Neuron (in vitro differentiated cells): ENCODE measurements around the gene ECEL1.

ENCODE experiments used
- H2AFZ ChIP-seq: one replicate; pipeline ENCODE4 v1.6.1; 2013; ENCODE audit warnings: low read depth, mild to moderate bottlenecking, inconsistent platforms, low read length, moderate library complexity
- H3K27me3 ChIP-seq: one replicate; pipeline ENCODE4 v1.6.1; 2013; ENCODE audit warnings: low read length; ENCODE audit not compliant: insufficient read depth
- H3K36me3 ChIP-seq: one replicate; pipeline ENCODE4 v1.6.1; 2013; ENCODE audit warnings: low read length; ENCODE audit not compliant: insufficient read depth
- H3K4me1 ChIP-seq: one replicate; pipeline ENCODE4 v1.6.1; 2013; ENCODE audit warnings: low read length; ENCODE audit not compliant: insufficient read depth
- H3K4me3 ChIP-seq: 2 replicates; pipeline ENCODE4 v1.5.1; 2013; ENCODE audit warnings: mild to moderate bottlenecking, low read length, moderate library complexity
- H3K9me3 ChIP-seq: one replicate; pipeline ENCODE4 v1.6.1; 2013; ENCODE audit warnings: low read length

Gene ECEL1

DNA sequence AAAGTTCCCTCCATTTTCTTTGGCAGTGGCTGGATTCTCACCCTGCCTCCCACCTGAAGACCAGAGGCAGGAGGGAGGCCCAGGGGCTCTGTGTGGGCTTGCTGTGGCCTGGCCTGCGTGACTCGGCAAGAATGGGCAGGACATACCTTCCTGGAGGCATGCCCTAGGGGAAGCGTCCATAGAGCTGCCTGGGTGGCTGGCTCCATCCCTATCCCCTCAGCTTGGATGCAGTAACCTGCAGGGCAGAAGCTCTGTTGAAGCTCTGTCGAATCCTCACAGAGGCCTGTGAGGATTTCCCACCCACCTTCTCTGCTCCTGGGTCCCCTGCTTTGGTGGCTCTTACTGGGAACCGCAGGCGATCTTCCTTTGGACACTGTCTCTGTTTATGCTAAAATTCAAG is 31.2 kb upstream of the ECEL1 start:
- H2AFZ ChIP-seq = no peak overlapping the region
- H3K27me3 ChIP-seq = peaks cover 65% of the 10 kb centered on the region
- H3K9me3 ChIP-seq = no peaks in the 10 kb centered on the region
- no peaks in the 10 kb centered on the region for H3K36me3 ChIP-seq
- H3K4me1 ChIP-seq = peaks cover 8% of the 10 kb centered on the region
- H3K4me3 ChIP-seq = no peak overlapping the region

DNA sequence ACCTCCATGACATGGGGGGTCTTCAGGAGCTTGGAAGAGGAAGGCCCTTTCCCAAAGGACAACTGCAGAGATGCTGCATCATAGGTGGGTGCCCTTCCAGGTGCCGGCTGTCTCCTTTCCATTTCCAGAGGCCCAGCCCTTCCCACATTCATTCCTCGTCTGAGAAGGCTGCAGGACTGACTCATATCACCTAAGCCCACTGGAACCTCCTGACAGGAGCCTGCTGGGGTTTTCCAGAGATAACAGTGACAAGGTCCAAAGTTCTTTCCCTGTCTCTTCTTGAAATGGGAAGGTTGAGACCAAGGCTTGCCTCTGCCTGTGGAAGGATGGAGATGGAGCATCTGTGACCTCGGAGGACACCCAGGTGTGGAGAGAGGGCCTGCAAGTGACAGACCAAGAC is 28.9 kb upstream of the ECEL1 start:
- peaks cover 53% of the 10 kb centered on the region for H3K27me3 ChIP-seq
- no peaks in the 10 kb centered on the region for H3K36me3 ChIP-seq
- H2AFZ ChIP-seq = no peak overlapping the region
- no peaks in the 10 kb centered on the region for H3K9me3 ChIP-seq
- no peak overlapping the region for H3K4me3 ChIP-seq
- H3K4me1 ChIP-seq = no peaks in the 10 kb centered on the region

DNA sequence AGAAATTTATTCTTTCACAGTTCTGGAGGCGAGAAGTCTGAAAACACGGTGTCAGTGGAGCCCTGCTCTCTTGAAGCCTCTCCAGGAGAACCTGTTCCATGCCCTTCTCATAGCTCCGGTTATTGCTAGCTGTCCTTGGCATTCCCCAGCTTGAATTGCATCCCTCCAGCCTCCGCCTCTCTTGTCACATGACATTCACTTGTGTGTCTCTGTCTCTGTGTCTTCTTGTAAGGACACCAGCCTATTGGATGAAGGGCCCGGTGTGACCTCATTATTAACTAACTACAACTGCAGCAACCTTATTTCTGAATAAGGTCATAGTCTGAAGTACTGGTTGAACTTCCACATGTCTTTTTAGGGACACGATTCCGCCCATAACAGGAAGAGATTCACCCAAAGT is 28.0 kb upstream of the ECEL1 start:
- Histone ChIP-seq H3K27me3 (peaks cover 51% of the 10 kb centered on the region), H2AFZ (no peak overlapping the region), H3K4me1 (no peaks in the 10 kb centered on the region)

DNA sequence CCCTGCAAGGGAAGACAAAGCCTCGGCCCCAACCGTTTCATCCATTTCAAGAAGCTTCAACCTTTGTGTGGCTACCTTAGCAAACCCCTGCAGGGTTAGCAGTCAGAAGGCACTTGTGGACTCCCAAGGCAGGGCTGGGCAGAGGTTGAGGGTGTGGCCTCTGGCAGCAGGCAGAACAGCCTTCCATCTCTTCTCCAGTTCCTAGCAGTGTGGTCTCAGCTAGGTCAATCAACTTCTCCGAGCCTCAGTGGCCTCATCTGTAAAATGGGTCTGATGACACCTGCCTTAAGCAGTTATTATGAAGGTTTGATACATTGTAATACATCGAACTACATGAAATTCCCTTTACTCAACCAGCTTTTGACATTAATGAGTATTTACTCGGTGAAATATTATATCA is 25.7 kb upstream of the ECEL1 start:
- Histone ChIP-seq H3K27me3 (peaks cover 33% of the 10 kb centered on the region), H3K4me3 (no peak overlapping the region), H3K36me3 (no peaks in the 10 kb centered on the region), H2AFZ (no peak overlapping the region), H3K4me1 (no peaks in the 10 kb centered on the region), H3K9me3 (no peaks in the 10 kb centered on the region)

More for the DNA sequence above, 28.0 kb upstream of the ECEL1 start:
- no peaks in the 10 kb centered on the region for H3K9me3 ChIP-seq
- no peak overlapping the region for H3K4me3 ChIP-seq
- H3K36me3 ChIP-seq = no peaks in the 10 kb centered on the region

DNA sequence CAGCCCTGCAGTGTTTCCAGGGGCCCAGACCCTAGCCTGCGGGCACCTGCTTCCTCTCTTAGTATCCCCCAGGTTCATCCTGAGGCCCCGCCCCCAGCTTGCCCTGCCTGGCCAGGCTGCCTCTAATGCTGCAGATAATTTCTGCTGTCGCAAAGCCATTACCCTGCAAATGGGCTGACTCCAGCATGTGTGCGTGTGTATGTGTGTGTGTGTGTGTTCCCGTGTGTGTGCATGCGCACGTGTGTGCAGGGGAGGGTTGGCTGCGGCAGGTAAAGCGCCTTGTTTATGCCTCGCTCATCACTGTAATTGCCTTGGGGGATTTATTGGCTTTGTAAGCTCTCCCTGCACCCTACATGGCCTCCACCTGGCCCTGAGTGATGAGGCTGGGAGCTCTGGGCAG is 25.0 kb upstream of the ECEL1 start:
- H3K27me3 ChIP-seq = peaks cover 29% of the 10 kb centered on the region
- no peaks in the 10 kb centered on the region for H3K36me3 ChIP-seq
- H3K4me1 ChIP-seq = peaks cover 2% of the 10 kb centered on the region
- no peaks in the 10 kb centered on the region for H3K9me3 ChIP-seq
- H2AFZ ChIP-seq = no peak overlapping the region
- no peak overlapping the region for H3K4me3 ChIP-seq

DNA sequence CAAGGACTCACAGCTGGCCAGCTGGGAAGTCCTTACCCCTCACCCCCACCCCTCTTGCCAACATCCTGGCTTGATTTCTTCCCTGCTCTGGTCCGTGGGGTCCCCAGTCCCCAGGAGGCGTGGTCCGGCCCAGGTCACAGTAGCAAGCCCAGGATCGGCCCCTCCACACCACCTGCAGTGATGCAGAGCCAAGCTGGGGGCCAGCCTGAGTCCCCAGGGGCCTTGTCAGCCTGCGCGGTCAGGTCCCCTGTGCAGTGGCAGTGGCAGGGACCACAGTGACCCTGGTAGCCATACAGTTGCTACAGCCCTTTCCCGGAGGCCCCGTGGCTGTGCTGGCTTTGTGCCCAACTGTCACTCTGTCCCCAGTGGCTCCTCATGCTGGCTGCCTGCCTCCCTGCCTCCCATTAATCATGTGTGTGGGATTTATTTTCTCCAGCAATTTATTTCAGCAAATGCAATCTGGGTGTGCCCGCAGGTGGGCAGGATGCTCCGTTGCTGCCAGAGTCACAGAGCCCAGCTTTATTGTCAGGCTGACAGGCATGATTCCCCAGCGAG is 23.8 kb upstream of the ECEL1 start:
- Histone ChIP-seq H3K4me3 (no peak overlapping the region), H3K27me3 (peaks cover 33% of the 10 kb centered on the region), H2AFZ (no peak overlapping the region), H3K36me3 (no peaks in the 10 kb centered on the region), H3K4me1 (peaks cover 9% of the 10 kb centered on the region), H3K9me3 (no peaks in the 10 kb centered on the region)

DNA sequence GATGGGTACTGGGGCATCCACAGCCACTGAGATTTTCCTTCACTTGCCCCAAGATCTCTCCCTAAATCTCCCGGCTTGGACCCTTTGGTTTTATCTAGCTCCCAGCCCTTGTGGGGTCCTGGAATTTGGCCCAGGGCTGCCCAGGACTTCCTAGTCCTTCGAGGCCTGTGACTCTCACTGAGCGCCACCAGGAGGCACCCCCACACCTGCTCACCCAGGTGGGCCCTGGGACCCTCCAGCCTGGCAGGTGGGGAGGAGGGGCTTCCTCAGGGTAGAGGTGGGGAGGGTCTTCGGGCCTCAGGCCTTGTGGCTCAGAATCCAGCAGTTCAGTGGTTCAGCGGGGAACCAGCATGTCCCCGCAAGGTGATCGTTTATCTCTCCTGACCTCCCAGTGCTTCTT is 20.6 kb upstream of the ECEL1 start:
- no peaks in the 10 kb centered on the region for H3K9me3 ChIP-seq
- H3K36me3 ChIP-seq = no peaks in the 10 kb centered on the region
- H2AFZ ChIP-seq = no peak overlapping the region
- H3K4me3 ChIP-seq = no peak overlapping the region
- peaks cover 43% of the 10 kb centered on the region for H3K27me3 ChIP-seq
- peaks cover 26% of the 10 kb centered on the region for H3K4me1 ChIP-seq

DNA sequence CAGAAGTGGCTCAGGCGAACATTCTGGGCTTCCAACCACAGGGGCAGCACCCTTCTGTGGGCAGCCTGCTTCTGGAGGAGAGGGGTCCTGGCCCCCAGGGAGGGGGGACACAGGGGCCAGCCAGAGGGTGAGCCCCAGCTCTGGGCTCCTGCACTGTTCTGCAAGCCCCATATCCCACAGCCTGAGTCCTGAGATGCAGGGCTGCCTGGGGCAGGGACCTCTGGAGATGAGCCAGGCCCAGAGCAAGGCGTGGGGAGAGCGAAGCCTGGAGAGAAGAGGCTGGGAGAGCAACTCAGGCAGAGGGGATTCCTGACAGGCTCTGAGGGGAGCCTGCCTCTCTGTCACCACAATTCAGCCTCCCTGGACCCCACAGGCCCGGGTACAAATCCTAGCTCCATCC is 19.1 kb upstream of the ECEL1 start:
- no peaks in the 10 kb centered on the region for H3K36me3 ChIP-seq
- H3K27me3 ChIP-seq = peaks cover 48% of the 10 kb centered on the region
- peaks cover 39% of the 10 kb centered on the region for H3K4me1 ChIP-seq
- no peaks in the 10 kb centered on the region for H3K9me3 ChIP-seq
- H3K4me3 ChIP-seq = no peak overlapping the region
- H2AFZ ChIP-seq = peak overlapping the region; percentile 55

DNA sequence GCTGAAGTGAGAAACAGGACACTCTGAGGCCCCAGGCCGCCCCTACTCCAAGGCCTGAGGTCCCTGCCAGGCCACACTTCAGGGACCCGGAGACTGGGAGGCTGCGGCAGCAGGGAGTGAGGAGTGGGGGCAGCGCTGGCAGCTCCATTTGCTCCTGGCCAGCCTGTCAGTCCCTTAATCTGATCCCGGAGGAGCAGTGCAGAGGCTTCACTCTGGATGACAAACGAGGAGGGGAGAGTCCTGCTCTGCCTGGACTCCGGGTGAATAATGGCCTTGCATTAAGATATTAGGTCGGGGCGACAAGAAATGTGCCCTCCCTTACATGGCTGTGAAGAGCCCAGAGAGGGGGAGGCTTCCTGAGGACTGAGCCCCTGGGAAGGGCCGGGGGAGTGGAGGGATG is 18.2 kb upstream of the ECEL1 start:
- H3K36me3 ChIP-seq = no peaks in the 10 kb centered on the region
- H3K9me3 ChIP-seq = no peaks in the 10 kb centered on the region
- peak overlapping the region; percentile 55 for H2AFZ ChIP-seq
- H3K4me3 ChIP-seq = peak overlapping the region; percentile 5
- peaks cover 39% of the 10 kb centered on the region for H3K4me1 ChIP-seq
- peaks cover 48% of the 10 kb centered on the region for H3K27me3 ChIP-seq

DNA sequence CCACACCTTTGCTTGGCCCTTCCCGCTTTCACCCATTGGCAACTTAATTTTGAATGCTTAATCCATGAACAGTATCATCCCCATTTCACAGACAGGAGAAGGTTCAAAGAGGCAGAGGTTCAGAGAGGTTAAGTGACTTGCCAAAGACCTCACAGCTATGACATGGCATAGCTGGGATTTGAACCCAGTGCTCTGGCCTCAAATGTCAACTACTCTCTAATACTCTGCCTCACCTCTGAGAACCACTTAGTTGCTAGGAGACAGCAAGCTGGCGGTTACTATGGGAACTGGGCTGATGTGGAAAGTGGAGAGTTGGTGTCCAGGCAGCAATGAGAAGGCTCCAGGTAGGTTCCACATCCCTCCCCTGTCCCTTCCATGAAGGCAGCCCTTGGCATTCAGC is 16.8 kb upstream of the ECEL1 start:
- Histone ChIP-seq H3K9me3 (no peaks in the 10 kb centered on the region), H3K36me3 (no peaks in the 10 kb centered on the region), H2AFZ (no peak overlapping the region), H3K27me3 (peaks cover 60% of the 10 kb centered on the region), H3K4me1 (peaks cover 39% of the 10 kb centered on the region), H3K4me3 (no peak overlapping the region)

DNA sequence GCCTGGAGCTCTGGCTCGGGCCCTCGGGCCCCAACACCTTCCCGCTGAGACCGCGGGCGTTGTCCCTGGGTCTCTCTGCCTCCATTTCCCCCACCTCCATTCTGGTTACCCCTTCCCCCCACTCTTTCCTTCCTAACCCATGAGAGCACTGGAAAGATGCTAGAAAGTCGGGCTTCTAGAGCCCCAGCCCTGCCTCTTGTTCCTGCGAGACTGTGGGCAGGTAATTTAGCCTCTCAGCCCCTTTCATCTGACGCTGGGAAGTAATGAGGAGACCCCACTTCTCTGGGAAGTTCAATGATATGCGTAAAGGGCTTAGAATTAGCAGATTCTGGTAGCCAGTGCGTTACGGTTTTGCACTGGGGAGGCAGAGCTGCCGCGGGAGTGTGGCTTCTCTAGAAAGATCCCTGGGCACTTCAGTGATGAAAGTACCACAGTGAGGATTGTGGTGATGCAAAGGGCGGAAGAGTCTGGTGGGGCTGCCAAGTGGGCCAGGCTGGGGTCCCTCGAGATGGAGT is 16.2 kb upstream of the ECEL1 start:
- H3K9me3 ChIP-seq = no peaks in the 10 kb centered on the region
- H3K27me3 ChIP-seq = peaks cover 66% of the 10 kb centered on the region
- H3K4me1 ChIP-seq = peaks cover 39% of the 10 kb centered on the region
- no peaks in the 10 kb centered on the region for H3K36me3 ChIP-seq
- H3K4me3 ChIP-seq = peak overlapping the region; percentile 37
- peak overlapping the region; percentile 55 for H2AFZ ChIP-seq

DNA sequence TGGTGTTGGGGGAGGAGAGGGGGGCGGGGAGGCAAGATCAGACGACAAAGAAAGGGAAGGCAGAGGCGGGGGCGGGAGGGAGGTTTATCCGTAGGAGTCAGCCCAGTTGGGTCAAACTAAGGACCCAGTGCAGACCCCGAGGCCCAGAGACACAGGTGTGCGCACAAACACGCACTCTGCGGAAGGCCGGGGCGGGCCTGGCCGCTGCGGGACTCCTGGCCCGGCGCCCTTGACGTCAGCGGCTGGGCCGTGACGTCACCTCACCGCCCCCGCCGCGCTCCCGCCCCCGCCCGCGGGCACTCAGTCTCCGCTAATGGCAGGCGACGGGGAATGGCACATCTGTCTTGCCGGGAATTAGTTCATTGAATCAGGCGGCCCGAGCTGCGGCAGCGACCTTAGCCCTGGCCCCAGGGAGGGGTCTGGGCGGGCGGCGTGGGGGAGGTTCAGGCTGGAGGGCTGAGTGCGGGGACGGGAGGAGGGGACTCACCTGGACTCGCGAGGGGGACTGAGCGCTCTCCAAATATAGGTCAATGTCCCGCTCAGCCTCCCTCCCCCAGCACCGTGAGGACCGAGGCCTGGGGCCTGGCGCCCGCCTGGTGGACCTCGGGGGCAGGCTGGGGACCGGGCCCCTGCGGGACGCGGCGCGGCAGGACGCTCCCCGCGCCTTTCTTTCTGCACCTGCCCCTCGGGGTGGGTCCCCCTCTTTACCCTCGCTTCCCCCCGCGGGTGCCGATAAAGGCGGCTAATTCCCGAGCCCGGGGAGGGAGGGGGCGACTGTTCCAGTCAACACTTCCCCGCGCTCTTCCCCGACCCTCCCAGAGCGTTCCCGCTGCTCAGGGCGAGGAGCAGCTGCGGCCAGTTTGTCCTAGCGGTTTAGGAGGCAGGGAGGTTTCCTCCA is 15.5 kb upstream of the ECEL1 start:
- Histone ChIP-seq H3K4me3 (peak overlapping the region; percentile 37), H3K36me3 (no peaks in the 10 kb centered on the region), H2AFZ (peak overlapping the region; percentile 55), H3K27me3 (peaks cover 73% of the 10 kb centered on the region), H3K9me3 (no peaks in the 10 kb centered on the region), H3K4me1 (peaks cover 39% of the 10 kb centered on the region)

DNA sequence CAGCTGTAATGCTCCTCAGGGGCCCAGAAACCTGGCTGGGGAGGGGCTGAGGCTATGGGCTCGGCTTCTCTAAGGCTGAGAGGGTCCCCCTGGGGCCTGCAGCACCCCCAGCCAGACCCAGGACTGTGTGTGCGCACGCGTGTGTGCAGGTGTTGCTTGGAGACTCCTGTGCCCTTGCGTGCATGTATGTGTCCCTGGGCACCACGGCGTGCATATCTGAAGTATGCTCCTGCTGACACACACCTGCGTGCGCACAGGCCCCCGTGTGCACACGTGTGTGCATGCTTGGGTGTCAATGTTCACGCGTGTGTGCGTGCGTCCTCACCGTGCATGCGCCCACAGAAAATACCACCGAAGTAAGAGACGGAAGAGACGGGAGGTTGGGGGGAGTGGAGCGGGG is 14.9 kb upstream of the ECEL1 start:
- Histone ChIP-seq H3K27me3 (peaks cover 76% of the 10 kb centered on the region), H3K4me1 (peaks cover 39% of the 10 kb centered on the region), H2AFZ (no peak overlapping the region), H3K4me3 (peak overlapping the region; percentile 33), H3K9me3 (no peaks in the 10 kb centered on the region), H3K36me3 (no peaks in the 10 kb centered on the region)
